GM04504 (cell line): Measurements from ENCODE around the gene RPS21.
A peak's percentile ranks its signal among the peaks of the same experiment; 100 is the strongest.
"Not testable (repeated sequence)": the region's sequence is repeated elsewhere in the genome, so short reads cannot be mapped to it uniquely, and the experiment has no call there.

Experiments
- DNase-seq: peaks from one replicate; pipeline ENCODE4 v3.0.0-alpha.2; 2012; ENCODE audit warnings: low read depth

RPS21 gene

DNA sequence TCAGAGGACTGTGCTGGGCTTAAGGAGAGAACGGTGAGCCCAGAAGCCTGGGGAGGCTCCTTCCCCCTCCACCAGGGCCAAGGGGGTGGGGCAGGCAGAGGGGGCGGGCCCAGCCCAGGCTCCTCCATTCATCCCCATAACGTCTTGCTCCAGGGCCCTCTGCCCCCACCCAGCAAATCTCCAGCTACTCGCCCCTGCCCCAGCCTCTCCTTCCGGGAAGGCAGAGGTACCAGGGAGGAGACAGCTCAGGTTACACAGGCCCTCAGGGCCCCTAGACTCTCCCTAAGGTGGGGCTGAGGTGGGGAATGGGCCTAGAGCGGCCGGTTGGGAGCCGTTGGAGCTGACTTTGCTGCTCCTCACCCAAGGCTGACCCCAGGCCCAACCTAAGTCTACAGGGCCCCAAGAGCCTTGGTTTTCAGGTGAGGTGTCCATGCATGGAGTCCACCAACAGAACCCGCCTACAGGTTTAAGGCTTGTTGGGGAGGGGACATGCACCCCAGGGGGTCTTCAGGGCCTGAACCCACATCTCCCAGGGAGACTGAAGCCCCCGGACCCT, 21.0 kb upstream of the RPS21 start:
- DNase-seq = no peak

DNA sequence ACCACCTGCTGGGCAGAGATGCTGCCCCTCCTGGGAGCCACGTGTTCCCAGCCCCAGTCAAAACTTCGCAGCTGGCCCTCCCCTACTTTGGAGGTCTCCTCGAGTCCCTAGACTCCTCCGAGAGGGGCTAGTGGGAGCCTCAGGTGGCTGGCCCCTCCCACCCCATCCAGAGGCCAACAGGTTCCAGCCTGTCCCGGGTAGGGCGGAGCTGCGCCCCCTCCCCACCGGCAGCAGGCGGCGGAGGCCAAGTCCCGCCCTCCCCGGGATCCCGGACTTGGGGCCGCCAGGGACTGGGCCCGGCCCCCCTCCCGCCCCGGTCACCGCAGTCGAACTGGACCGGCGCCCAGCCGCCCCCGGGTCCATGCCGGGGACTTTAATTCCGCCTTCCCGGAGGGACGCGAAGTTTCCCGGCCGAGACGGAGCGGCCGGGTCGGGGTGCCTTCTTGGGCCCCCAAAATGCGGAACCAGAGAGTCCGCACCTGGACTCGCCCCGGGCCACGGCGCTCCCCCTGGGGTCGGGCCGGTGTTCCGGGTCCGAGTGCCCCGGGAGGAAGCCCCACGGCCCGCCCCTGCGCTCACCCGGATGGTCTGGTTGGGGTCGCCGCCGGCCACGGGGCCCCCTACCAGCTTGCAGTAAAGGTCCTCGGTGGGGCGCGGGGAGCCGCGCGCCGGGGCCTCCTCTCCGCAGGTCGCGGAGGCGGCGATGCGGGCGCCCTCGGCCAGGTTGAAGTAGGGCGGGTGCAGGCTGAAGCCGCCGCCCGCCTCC, 20.4 kb upstream of the RPS21 start:
- DNase-seq = no peak

DNA sequence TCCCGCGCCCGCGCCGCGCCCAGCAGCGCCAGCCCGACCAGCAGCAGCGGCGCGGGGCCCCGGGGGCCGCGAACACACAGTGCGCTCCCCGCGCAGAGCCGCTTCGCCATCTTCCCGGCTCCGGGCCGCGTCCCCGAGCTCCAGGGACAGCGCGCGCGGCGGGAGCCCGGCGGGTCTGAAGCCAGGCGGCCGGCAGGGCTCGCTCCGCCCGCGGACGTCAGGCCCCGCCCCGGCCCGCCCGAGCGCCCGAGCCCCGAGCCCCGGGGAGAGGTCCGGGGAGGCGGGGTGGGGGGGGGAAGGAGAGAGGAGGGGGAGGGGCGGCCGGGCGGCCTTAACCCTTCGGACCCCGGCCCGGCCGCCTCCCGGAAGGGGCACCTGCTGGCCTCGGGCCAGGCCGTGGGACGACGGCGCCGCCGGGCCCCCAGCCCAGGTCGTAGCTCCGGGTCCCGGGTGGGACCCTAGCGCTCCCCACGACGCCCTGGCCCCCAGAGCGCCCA, 19.7 kb upstream of the RPS21 start, which contains the start of gene LAMA5:
Gene LAMA5 (minus strand): TSS at position 177 of the 497 bp plus-strand sequence. CDS start 67 bp downstream, at position 110.
- DNase-seq = no peak

DNA sequence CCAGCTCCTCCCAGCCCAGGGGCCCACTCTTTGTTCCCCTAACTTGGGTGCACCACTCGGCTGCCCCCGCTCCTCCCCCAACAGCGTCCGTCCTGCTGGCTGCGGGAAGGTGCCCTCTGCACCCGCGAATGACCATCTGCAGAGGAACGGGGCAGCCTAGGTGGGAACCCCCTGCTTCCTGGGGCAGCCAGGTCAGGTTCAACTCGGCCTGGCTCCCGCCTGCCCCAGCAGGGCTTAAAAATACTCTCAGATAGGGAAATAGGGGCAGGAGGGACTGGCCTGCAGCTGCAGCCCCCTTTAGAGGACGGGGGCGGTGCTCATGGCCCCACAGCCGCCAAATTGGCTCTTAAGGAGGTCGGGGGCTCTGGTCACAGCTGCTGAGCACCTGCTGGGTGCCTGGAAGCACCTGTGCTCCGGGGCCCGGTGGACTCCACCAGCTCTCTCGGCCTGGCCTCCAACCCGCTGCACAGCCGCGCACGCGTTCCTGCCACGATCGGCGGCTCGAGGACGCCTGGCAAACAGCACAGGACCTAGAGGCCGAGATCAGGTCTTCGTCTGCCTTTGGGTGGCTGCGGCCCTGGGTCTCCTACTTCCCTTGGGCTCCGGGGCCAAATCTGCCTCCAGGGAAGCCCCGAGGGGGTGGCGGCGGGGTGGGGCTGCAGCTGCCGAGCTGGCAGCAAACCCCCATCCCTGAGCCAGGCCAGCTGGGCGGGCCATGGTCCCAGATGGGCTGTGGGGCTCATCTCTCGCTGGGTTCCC, 19.1 kb upstream of the RPS21 start:
- DNase-seq = no peak

DNA sequence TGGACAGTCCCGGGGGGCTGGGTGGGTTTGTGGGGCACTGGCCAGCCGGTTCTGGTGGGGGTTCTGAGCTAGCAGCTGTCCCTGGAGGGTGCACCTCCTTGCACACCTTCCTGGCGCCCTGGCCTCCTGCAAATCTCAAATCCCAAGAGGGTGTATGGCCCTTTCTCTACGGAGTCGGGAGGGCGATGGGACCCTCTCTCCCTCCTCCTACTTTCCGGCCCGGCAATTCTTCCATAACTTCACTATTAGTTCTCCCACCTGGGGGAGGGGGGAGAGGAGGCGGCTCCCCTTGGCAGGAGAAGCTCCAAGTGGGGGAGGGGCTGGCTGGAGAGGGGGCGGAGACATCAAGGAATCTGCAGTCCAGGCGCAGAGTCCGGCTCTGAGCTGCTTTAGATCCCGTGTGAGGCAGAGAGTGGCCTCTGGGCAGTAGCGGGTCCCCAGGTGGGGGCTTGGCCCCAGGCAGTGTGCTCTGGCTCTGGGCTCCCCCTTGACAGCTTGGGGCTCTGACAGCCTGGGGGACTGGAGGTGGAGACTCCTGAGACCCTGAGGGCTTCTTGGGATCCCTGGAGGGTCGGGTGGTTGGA, 18.4 kb upstream of the RPS21 start:
- DNase-seq = no peak

DNA sequence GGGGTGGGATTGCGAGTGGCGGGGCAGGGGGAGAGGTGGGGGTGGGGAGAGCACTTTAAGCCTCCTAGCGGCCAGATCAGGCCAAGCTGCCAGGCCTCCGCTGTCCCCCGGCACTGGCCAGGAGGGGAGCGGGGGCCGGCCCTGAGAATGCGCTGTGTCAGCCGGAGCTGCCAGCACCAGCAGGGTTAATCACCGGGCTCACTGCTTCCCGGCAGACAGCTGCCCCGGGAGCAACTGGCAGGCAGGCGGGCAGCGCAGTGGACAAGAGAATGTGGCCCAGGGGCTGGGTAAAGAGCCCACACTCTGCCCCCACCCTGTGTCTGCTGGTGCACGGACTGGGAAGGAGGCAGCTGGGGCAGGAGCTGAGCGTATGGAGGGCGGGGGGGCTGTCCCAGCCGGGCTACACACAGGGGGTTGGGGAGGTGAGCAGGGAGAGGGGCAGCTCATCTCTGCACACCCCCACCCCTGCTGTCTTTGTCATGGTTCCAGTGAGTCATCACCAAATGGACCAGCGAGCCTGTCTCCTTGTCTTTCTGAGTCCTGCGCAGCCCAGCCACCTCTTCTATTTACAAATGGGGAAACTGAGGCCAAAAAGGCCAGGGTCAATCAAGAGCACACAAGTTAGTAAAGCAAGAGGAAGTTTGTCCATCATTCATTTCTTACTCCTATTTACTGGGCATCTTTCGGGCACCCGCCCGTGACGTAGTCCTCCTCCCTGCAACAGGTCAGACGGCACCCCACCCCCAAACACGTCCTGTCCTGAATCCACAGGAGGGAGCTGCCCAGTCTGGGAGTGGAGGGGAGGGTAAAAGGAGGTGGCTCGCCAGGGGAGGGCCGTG, 17.7 kb upstream of the RPS21 start:
- DNase-seq = no peak

DNA sequence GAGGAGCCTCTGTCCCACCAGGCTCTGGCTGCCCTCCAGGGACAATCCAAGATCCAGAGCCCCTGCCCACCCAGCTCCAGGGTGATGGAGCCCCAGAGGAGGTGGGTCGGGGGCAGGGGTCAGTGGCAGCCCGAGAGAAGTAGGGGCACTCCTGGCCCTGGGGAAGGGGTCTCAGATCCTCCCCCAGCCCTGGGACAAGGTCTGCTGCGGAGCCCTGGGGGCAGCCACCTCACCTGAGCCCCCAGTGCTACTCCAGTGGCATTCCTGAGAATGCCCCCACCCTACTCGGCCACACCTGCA, 17.1 kb upstream of the RPS21 start:
- no peak for DNase-seq

DNA sequence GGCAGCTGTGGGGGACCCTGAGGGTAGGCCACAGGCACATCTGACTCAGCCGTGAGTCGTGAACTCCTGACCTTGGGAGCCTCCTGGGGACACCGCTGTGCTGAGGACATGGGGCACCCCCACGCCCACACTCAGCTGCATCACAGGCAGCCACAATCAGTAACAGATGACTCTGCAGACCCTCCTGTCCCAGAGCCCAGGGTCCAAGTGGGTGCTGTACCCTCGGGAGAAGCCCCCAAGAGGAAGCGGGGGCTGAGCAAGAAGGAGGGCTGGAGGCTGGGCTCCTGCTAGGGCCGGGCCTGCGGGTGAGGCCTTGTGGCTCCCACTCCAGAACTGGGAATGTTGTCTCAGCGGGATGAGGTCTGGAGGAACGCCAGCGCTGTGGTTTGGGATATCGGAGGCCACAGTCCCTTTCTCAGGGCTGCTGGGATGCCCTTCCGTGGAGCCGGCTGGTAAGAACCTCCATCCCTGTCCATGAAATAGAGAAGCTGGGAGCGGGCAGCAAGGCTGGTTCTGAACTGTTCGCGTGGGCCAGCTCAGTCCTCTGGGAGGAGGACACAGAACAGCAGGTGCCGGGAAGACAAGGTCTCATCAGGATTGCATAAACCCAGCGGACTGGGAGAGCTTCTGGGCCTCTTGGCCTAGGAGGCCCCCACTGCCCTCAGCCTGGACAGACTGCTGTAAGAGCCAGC, 16.6 kb upstream of the RPS21 start:
- DNase-seq = peak; percentile 60

DNA sequence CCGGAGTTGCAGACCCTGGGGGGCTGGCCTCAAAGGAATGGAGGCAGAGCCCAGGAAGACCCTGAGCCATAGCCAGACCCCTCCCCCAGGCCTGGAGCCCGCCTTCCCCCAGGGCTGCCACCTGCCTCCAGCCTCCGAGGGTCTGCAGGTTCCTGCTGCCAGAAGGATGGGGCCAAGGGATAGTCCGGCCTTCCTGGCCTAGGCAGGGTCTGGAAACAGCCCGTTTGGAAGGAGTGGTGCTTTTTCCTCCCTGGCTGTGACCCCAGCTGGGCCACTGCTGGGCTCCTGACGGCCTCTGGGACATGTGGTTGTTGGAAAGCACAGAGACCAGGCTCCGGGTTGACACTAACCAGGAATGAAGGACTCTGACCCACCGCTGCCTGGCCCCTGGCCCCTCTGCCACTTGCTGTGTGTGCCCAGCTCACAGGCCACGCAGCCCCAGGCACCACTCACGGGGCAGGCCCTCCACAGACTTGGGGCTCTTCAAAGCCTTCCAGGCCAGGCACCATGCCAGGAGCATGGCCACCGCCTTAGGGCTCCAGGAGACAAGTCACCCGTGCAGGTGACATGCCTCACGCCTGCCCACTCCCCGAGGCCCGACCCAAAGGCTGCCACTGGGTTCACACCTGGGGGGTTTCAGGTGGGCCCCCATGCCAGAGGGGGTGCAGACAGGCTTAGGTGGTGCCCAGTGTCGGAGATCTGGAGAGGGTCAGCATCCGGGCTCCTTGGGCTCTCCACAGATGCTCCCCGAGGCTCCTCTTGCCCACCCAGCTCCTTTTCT, 15.9 kb upstream of the RPS21 start:
- DNase-seq = no peak

DNA sequence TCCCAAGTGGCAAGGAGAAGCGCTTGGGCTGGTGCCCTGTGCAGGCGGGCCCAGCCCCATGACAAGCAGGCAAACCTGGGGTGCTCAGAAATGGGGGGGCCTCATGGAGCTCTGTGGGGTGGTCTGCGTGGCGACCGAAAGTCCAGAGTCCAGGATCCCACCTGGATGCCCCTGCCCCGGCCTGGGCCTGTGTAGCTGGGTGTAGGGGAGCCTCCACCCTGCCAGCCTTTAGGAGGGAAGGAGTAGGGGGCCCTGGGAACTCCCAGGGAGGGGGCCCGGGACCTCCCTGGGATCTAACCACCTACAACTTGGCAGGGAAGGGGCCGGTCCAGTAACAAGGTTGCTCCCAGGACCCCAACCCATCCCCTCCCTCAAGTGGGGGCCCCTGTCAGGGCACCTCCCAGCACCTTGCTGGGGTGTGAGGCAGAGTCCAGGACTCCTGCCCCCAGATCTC, 15.3 kb upstream of the RPS21 start:
- no peak for DNase-seq

DNA sequence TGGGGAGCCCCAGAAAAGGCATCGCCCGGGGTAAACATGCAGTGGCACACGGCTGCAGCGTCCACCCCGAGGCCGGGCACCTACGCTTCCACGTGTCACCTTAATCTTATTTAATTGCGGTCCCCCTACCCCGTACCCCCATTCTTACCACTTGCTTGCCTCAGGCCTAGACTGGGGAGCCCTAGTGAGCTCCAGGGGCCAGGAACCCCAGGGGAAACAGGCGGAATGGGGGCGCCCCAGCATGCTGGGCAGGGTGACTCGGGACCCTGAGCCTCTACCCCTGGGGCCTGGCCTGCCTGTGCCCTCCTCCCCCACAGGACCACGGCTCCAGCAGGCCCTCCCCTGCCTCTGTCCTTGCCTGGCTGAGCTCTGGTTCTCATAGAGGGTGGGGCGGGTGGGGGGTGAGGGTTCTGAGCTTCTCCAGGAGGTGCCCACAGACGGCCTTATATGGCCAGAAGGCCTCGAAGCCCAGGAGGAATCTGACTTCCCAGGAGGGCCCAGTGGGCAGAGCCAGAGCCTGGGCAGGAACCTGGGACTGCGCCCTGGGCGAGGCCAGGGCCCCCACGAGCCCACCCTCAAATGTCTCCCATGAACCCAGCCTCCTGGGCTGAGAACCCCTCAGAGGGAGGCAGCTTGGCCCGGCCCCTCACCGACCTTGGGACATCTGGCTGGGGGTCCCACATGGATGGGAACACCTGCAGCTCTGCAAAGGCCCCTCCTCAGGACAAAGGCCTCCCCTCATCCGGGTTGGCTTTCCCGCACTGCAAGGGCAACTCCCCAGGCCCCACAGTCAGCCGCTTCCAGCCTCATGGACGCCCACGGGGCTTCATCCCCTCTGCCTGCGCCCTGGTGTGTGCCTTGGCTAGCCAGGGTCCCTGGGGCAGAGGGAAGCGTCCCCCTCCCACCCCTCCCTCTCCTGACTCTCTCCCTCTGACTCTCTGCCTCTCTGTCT, 14.6 kb upstream of the RPS21 start:
- no peak for DNase-seq

DNA sequence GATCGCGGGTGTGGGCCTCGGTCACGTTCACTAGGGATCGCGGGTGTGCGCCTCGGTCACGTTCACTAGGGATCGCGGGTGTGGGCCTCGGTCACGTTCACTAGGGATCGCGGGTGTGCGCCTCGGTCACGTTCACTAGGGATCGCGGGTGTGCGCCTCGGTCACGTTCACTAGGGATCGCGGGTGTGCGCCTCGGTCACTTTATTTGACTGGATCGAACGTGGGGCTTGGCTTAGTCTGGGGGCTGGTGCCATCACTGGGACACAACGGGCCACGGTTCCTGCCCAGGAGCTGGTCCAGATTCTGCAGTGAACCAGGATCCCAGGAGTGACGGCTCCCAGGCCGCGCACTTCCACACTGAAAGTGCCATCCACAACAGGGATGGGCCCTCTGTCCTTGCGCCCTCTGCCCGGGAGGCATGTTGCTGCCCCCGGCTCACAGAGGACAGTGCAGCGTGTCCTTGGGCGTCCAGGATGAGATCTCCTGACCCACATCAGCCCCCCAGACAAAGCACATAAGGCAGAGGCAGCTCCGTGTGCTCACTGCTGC, 13.2 kb upstream of the RPS21 start:
- not testable (repeated sequence) for DNase-seq

DNA sequence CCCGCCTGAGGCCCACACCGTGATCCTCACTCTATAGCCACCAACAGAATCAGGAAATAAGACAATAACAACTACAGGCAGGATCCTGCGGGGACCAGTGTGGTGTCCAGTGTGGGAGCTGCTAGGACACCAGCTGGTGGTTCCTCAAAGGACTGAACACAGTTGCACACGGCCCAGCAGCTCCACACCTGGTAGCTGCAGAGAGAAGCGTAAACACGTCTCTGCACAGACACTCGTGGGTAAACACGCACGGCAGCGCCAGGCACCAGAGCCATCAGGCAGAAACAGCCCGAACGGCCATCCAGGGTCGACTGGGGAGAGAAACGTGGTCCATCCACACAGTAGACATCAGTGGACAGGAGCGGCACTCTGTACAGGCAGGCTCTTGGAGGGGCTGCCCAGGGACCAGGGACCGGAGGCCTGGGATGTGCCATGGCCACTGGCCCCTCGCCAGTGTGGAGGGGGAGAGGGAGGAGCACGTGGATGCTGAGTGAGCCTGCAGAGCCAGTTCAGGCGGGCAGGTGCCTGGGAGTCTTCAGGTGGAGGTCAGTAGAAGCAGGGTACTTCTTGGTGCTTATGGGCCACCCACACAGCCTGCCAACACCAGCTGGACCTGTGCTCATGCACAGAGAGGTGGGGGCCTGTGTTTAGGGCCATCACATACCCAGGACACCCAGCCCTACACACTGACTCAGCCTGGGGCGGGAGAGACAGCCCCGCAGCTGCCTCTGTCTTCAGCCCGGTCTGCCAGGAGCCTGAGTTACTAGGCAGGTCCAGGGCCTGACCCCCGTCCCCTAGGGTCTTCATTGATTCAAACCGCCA, 12.4 kb upstream of the RPS21 start:
- no peak for DNase-seq

DNA sequence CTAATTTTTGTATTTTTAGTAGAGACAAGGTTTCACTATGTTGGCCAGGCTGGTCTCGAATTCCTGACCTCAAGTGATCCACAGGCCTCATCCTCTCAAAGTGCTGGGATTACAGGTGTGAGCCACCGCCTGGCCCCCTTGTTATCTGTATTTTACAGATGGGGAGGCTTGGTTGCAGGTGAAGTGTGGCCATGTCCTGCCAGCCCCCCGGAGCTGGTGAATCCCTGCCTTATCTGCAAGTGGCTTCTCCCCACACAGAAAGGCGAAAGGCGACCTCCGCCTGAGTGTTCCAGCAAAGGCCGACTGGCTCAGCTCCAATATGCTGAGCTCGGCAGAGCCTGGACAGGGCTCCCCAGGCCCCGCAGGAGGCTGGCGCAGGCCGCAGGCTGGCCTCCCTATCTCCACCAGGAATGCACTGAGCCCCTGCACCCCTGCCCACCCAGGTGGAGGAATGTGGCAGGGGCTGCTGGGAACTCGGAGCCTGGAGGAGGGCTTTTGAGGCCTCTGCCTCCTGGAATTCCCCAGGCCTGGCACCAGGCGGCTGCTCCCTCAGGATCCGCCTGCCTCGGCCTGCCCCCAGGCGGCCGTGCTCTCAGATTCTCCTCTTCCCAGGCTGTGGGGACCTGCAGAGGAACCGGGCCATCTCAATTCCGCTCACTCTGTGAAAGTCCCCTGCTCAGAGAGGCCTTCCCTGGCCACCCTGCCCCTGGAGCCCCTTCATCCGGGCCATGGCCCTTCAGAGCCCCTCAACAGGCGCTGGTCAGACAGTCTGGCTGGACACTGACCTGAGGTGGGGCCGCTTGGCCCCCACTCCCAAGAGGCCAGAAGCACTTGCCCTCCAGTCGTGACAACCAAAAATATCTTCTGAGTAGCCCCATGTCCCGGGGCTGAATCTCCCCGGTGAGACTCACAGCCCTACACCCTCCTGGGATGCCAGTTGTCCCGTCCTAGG, 10.5 kb upstream of the RPS21 start:
- no peak for DNase-seq

DNA sequence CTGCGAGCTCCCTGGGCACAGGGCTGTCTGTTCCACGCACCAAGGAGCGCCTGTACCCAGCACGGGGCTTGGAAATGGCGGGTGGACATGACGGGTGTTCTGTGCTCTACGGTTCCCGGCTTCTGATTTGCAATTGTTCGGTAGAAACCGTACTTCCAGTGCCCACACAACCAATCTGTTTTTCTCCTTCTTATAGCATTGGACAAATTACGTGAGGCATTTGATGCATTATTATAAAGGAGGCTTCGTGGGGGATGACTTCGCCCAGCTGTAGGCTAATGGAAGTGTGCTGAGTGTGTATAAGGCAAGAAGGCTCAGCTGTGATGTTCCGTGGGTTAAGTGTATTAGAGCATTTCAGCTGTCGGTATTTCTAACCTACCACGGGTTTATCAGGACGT, 9.8 kb upstream of the RPS21 start:
- DNase-seq = no peak

DNA sequence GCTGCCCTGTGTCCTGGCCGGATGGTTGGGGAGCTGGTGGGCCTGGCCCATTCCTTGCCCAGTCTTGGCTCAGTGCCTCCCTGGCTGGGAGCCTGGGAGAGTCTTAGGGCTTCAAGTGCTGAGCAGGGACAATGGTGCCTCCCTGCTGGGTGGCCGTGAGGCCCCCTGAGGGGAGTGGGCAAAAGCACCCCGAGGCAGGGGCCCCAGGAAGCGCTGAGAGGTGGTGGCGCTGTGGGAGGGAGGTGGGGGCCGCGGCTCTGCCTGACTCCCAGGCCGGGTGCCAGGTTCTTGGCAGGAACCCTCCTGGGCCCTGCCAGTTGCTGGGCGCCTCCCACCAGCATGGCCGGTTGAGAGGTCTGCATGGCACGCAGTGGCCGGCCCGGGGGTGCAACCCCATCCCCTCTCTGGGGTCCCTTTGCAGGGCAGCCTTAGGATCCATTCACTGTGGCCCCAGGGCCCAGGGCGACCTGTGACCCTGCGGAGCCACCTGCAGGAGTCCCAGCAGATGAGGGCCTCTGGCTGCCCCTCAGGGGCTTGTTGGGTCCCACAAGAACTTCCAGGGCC, 9.2 kb upstream of the RPS21 start:
- DNase-seq = no peak

DNA sequence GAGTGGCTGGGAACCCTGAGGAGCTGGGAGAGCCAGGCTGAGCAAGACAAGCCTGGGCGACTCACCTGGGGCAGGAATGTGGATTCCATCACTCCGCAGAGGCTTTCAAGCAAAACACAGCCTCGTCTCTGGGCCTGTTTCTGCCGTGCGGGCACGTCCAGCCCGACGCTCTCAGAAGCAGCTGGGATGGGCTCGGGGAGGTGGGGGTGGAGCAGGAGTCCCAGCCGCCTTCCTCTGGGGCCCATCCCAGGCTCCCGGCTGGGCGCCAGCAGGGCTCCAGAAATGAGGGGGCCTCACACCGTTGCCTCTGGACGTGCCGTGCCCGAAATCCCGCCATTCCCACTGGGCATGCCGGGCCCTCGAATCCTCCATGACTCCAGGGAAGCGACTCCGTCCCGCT, 8.7 kb upstream of the RPS21 start:
- no peak for DNase-seq
